Muscle of leg (tissue), 11 donors: ENCODE results near the gene CEP55. TPM values are rescaled to one million over a fixed set of nuclear protein-coding genes. Genes with fewer than 3 reads are reported as not detected.
"Not testable (repeated sequence)": the region's sequence is repeated elsewhere in the genome, so short reads cannot be mapped to it uniquely, and the experiment has no call there.

Source experiments
- DNase-seq: peaks from one replicate; pipeline ENCODE4 v3.0.0; 2013
- H3K27ac ChIP-seq: one replicate; pipeline ENCODE4 v1.5.1; 2013; ENCODE audit warnings: mild to moderate bottlenecking, low read length, control low read depth
- H3K27me3 ChIP-seq: one replicate; pipeline ENCODE4 v1.6.1; 2013; ENCODE audit warnings: low read length; ENCODE audit not compliant: control insufficient read depth, insufficient read depth
- H3K36me3 ChIP-seq: one replicate; pipeline ENCODE4 v1.6.1; 2013; ENCODE audit warnings: low read length; ENCODE audit not compliant: control insufficient read depth, insufficient read depth
- H3K4me1 ChIP-seq: one replicate; pipeline ENCODE4 v1.6.1; 2013; ENCODE audit warnings: low read length; ENCODE audit not compliant: control insufficient read depth, insufficient read depth
- H3K4me3 ChIP-seq: one replicate; pipeline ENCODE4 v1.5.1; 2013; ENCODE audit warnings: low read length, control low read depth
- H3K9me3 ChIP-seq: replicated peaks from 2 replicates; pipeline ENCODE4 v1.6.1; 2013; ENCODE audit warnings: low read depth, low read length; ENCODE audit not compliant: control insufficient read depth
- WGBS: methylation state at CpG from one replicate; pipeline ENCODE4 v1.1.5; 2013; ENCODE audit warnings: missing lambda C conversion rate; ENCODE audit not compliant: insufficient coverage; 5-methylcytosine and 5-hydroxymethylcytosine counted together
- polyA plus RNA-seq, 8 donors: library from polyadenylated mRNA; unstranded; fragments of 120-200 nt; gene quantifications; one replicate each; pipeline versions ENCODE4 v1.2.1 to v1.2.3, GENCODE V29; 2013; ENCODE audit warnings: inconsistent platforms in 1 of 8, low replicate concordance in 1 of 8; ENCODE audit not compliant: insufficient read length in 8 of 8, insufficient read depth in 1 of 8
- total RNA-seq: library from RNA; stranded (reverse); fragments of 120-200 nt; gene quantifications from one replicate; pipeline ENCODE4 v1.2.4, GENCODE V29; 2013

The CEP55 gene
- total and polyA plus RNA-seq, 9 donors = 7.0 to 14.1 (median 8.7) TPM

DNA sequence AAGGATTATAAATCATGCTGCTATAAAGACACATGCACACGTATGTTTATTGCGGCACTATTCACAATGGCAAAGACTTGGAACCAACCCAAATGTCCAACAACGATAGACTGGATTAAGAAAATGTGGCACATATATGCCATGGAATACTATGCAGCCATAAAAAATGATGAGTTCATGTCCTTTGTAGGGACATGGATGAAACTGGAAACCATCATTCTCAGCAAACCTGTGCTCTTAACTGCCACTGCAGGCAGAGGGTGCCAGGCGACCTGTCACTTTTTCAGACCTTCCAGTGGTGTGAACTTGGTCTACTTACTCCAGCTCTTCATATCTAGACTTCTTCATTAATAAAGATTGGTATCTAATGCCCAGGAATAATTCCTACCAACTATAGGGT is 28.8 kb upstream of the CEP55 start:
- H3K4me3 ChIP-seq, H3K36me3 ChIP-seq, H3K27me3 ChIP-seq, H3K27ac ChIP-seq, H3K9me3 ChIP-seq, DNase-seq: not testable (repeated sequence)
- WGBS = no CpG with 5 or more reads among the region's 4 CpGs
- peaks cover 26% of the 10 kb centered on the region for H3K4me1 ChIP-seq

DNA sequence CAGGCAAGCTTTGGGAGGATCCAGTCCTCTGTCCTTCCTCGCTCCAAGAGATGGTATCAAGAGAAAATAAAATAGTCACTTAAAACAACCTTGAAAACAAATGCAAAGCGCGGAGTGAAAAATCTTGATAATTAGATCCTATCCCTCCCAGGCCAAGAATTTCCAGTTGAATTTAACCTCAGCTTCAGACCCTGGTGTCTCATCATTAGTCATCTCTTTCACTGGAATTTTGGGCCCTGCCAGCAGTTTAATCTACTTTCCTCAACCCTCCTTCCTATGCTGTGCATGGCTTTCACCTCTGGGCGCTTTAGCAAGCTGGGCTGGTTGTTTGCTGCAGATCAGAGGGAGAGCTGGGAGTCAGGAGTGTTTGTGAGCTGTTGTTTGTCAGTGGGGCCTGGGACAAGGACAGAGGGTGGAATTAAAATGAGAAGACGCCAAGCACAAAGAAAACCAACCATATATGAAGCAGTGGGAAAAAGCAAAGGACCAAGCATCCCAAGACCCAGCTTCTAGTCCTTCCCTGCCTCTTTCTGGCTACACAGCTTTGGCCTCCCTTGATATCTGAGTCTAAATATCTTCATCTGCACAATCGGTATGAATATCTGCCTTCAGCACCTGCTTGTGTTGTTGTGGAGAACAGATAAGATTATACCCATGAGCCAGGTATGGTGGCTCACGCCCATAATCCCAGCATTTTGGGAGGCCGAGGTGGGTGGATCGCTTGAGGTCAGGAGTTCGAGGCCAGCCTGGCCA is 27.8 kb upstream of the CEP55 start:
- no CpG with 5 or more reads among the region's 10 CpGs for WGBS
- H3K4me1 ChIP-seq = peaks cover 23% of the 10 kb centered on the region
- peak overlapping the region; percentile 15 for H3K27ac ChIP-seq

GRCh38 chr10:93469454-93469853 is 27.0 kb upstream of the CEP55 start:
- Histone ChIP-seq H3K27me3 (no peaks in the 10 kb centered on the region), H3K9me3 (no peaks in the 10 kb centered on the region), H3K4me3 (no peak overlapping the region), H3K36me3 (peaks cover 13% of the 10 kb centered on the region), H3K4me1 (peaks cover 17% of the 10 kb centered on the region), H3K27ac (peak overlapping the region; percentile 13)
- WGBS = 87% methylated on average over 2 of the region's 3 CpGs
- DNase-seq = no peak

More for the DNA sequence above, 27.8 kb upstream of the CEP55 start:
- peak; percentile 44 for DNase-seq
- no peaks in the 10 kb centered on the region for H3K9me3 ChIP-seq
- H3K27me3 ChIP-seq = no peaks in the 10 kb centered on the region
- no peak overlapping the region for H3K4me3 ChIP-seq
- H3K36me3 ChIP-seq = peaks cover 13% of the 10 kb centered on the region

GRCh38 chr10:93471110-93471651 is 25.2 kb upstream of the CEP55 start:
- H3K4me3 ChIP-seq = no peak overlapping the region
- no peak overlapping the region for H3K27ac ChIP-seq
- no peaks in the 10 kb centered on the region for H3K27me3 ChIP-seq
- WGBS = 82% methylated on average over 3 of the region's 5 CpGs
- H3K4me1 ChIP-seq = peaks cover 13% of the 10 kb centered on the region
- peaks cover 13% of the 10 kb centered on the region for H3K36me3 ChIP-seq
- no peak for DNase-seq
- H3K9me3 ChIP-seq = no peaks in the 10 kb centered on the region

DNA sequence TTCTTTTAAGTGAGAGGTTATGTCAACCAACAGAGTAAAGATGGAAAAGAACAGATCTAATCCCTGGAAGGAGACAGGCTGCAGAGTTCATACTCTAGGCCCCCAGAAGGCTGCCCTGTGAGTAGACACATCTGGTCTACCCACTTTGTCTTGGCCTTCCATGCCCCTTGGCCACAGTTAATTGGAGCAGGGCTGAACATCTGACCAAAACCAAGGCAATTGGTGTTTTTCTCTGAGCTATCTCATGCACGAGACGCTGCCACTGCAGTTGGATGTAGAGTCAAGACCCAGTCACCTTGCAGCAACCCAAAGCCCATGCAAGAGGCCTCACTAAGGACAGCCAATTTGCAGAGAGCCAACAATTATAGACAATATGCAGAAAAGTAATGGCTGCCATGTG is 23.3 kb upstream of the CEP55 start:
- Histone ChIP-seq H3K4me1 (peaks cover 7% of the 10 kb centered on the region), H3K27ac (no peak overlapping the region), H3K9me3 (no peaks in the 10 kb centered on the region), H3K27me3 (no peaks in the 10 kb centered on the region), H3K36me3 (peaks cover 10% of the 10 kb centered on the region), H3K4me3 (no peak overlapping the region)
- no peak for DNase-seq
- no CpG with 5 or more reads among the region's 2 CpGs for WGBS

DNA sequence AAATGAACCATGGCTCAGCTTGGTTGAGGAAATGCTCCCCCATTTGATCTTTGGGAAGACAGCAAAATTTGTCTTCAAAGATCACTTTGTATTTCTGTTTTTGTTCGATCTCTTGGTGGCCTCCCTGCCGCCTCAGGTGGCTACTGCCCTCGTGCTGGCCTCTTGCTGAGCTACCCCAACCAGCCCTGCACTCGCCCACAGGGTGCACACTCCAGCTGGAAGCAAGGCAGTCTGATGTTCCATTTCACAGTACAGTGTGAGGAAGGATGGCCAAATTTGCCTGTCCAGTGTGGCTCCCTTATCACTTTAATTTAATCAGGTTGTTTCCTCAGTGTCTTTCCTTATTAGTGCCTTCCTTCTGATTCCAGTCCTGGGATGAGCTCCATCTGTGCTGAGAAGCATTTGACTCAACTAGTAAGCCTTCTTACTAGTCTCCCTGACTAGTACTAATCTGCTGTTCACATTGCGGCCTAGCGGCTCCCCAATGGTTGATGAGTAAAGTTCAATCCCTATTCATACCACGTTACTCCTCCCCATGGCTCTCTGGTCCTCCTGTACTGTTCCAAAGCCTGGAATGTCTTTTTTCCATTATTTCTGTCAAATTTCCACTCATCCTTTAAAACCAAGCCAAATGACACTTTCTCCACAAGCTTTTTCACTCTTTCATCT is 22.5 kb upstream of the CEP55 start:
- Histone ChIP-seq H3K9me3 (no peaks in the 10 kb centered on the region), H3K4me1 (peaks cover 7% of the 10 kb centered on the region), H3K36me3 (peaks cover 10% of the 10 kb centered on the region), H3K4me3 (no peak overlapping the region), H3K27me3 (no peaks in the 10 kb centered on the region), H3K27ac (no peak overlapping the region)
- WGBS = 74% methylated on average over 7 of the region's 7 CpGs
- DNase-seq = peak; percentile 54

DNA sequence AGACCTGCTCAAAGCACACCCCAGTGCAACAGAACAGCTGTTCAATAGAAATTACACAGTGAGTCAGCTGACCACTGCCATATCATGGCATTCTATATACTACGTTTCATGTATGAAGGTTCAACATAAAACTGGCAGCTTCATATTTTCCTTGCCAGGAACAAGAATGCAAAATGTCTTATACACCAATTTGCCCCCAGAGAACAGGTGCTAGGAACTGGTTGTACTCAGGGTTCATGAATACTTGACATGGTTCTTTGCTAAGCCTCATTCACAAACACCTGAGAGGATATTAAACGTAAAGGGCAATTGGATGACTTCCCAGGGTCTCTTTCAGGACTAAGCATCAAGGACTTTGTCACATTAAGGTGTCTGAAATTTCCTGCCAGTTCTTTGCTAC is 21.2 kb upstream of the CEP55 start:
- peaks cover 7% of the 10 kb centered on the region for H3K4me1 ChIP-seq
- no peaks in the 10 kb centered on the region for H3K27me3 ChIP-seq
- WGBS = no CpG with 5 or more reads among the region's 2 CpGs
- DNase-seq = no peak
- no peak overlapping the region for H3K4me3 ChIP-seq
- H3K36me3 ChIP-seq = peaks cover 5% of the 10 kb centered on the region
- no peaks in the 10 kb centered on the region for H3K9me3 ChIP-seq
- no peak overlapping the region for H3K27ac ChIP-seq

DNA sequence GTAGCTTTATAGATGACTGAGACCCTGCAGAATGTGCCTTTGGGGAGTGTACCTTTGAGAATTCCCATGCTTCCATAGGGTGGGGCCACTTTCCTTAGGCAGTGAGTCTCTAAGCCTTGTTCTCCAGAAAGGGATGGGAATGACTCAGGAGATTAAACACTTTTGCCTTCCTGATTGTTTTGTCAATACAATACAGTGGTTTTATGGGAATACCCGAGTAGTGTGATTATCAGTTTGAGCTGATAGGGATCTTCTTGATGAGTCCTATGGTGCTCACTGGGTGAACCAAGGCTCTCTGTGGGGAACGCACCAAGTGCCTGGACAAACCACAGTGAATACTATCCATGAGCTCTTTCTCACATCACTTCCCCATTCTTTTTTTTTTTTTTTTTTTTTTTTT is 20.5 kb upstream of the CEP55 start:
- H3K4me1 ChIP-seq = peaks cover 8% of the 10 kb centered on the region

GRCh38 chr10:93476756-93477155 is 19.7 kb upstream of the CEP55 start:
- no CpG with 5 or more reads among the region's 2 CpGs for WGBS

More for the DNA sequence above, 20.5 kb upstream of the CEP55 start:
- Histone ChIP-seq H3K27me3 (no peaks in the 10 kb centered on the region), H3K36me3 (peaks cover 5% of the 10 kb centered on the region), H3K9me3 (no peaks in the 10 kb centered on the region), H3K27ac (no peak overlapping the region), H3K4me3 (no peak overlapping the region)
- no peak for DNase-seq
- WGBS = no CpG with 5 or more reads among the region's 2 CpGs

GRCh38 chr10:93478873-93479272 is 17.5 kb upstream of the CEP55 start:
- DNase-seq = no peak
- H3K4me1 ChIP-seq = peaks cover 13% of the 10 kb centered on the region
- no peaks in the 10 kb centered on the region for H3K27me3 ChIP-seq
- H3K36me3 ChIP-seq = no peaks in the 10 kb centered on the region
- no peak overlapping the region for H3K27ac ChIP-seq
- no peak overlapping the region for H3K4me3 ChIP-seq
- no peaks in the 10 kb centered on the region for H3K9me3 ChIP-seq
- WGBS = 100% methylated on average over 1 of the region's 6 CpGs

More at GRCh38 chr10:93476756-93477155, 19.7 kb upstream of the CEP55 start:
- Histone ChIP-seq H3K4me3 (no peak overlapping the region), H3K36me3 (peaks cover 5% of the 10 kb centered on the region), H3K27me3 (no peaks in the 10 kb centered on the region), H3K4me1 (peaks cover 11% of the 10 kb centered on the region), H3K27ac (no peak overlapping the region), H3K9me3 (no peaks in the 10 kb centered on the region)
- no peak for DNase-seq
